Measurements from ENCODE around the gene WFDC8. TPM values are rescaled to one million over a fixed set of nuclear protein-coding genes. Genes with fewer than 3 reads are reported as not detected.
A peak's percentile ranks its signal among the peaks of the same experiment; 100 is the strongest.

The WFDC8 gene
- not detected in 2 replicates for total RNA-seq
- long read RNA-seq = 0 reads

GRCh38 chr20:45579184-45579583 lies at the start of gene WFDC8:
Gene WFDC8 (minus strand): TSS chr20:45579284. CDS start chr20:45579247, 37 bp downstream.
- Mint-ChIP-seq H3K9me3 (ENCODE audit: low read depth) (no peaks in the 10 kb centered on the region), H3K27ac (no peak within 1 kb of the TSS), H3K27me3 (peaks cover 14% of the 10 kb centered on the region), H3K36me3 (ENCODE audit: insufficient read depth) (no peaks in the 10 kb centered on the region), H3K4me3 (ENCODE audit: low read depth) (no peak within 1 kb of the TSS), H3K4me1 (ENCODE audit: low read depth) (peaks cover 6% of the 10 kb centered on the region)
- TF ChIP-seq, protein P1, sequence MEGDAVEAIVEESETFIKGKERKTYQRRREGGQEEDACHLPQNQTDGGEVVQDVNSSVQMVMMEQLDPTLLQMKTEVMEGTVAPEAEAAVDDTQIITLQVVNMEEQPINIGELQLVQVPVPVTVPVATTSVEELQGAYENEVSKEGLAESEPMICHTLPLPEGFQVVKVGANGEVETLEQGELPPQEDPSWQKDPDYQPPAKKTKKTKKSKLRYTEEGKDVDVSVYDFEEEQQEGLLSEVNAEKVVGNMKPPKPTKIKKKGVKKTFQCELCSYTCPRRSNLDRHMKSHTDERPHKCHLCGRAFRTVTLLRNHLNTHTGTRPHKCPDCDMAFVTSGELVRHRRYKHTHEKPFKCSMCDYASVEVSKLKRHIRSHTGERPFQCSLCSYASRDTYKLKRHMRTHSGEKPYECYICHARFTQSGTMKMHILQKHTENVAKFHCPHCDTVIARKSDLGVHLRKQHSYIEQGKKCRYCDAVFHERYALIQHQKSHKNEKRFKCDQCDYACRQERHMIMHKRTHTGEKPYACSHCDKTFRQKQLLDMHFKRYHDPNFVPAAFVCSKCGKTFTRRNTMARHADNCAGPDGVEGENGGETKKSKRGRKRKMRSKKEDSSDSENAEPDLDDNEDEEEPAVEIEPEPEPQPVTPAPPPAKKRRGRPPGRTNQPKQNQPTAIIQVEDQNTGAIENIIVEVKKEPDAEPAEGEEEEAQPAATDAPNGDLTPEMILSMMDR (IDR thresholded peaks at IDR 0.05; ENCODE audit: unreplicated experiment) = no peak
- no peak for DNase-seq (ENCODE audit: low spot score, unreplicated experiment)

DNA sequence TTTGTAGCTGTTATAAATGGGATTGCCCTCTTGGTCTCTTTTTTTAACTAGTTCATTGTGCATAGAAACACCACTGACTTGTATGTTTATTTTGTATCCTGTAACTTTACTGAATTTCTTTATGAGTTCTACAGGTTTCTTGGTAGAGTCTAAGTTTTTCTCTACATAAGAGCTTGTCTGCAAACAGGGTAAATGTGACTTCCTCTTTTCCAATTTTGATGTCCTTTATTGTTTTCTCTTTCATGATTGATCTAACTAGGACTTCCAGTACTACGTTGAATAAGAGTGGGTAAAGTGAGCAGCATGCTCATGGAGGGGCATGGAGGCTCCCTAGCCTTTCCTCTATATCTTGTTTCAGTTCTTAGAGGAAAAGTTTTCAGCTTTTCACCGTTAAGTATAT lies 47.5 kb upstream of the WFDC8 start:
- no peak for DNase-seq (ENCODE audit: low spot score, unreplicated experiment)
- no peak overlapping the region for H3K27ac Mint-ChIP-seq

GRCh38 chr20:45621593-45621992 lies 42.5 kb upstream of the WFDC8 start:
- no peak overlapping the region for H3K4me3 Mint-ChIP-seq (ENCODE audit: low read depth)
- peaks cover 14% of the 10 kb centered on the region for H3K4me1 Mint-ChIP-seq (ENCODE audit: low read depth)
- H3K36me3 Mint-ChIP-seq (ENCODE audit: insufficient read depth) = no peaks in the 10 kb centered on the region
- no peak overlapping the region for H3K27ac Mint-ChIP-seq
- TF ChIP-seq, protein P1 (IDR thresholded peaks at IDR 0.05; ENCODE audit: unreplicated experiment) = no peak
- DNase-seq (ENCODE audit: low spot score, unreplicated experiment) = no peak
- H3K9me3 Mint-ChIP-seq (ENCODE audit: low read depth) = peaks cover 10% of the 10 kb centered on the region
- H3K27me3 Mint-ChIP-seq = no peaks in the 10 kb centered on the region

More for the DNA sequence above, 47.5 kb upstream of the WFDC8 start:
- H3K27me3 Mint-ChIP-seq = peaks cover 7% of the 10 kb centered on the region
- H3K4me1 Mint-ChIP-seq (ENCODE audit: low read depth) = peaks cover 12% of the 10 kb centered on the region
- H3K4me3 Mint-ChIP-seq (ENCODE audit: low read depth) = no peak overlapping the region
- TF ChIP-seq, protein P1 (IDR thresholded peaks at IDR 0.05; ENCODE audit: unreplicated experiment) = no peak
- no peaks in the 10 kb centered on the region for H3K36me3 Mint-ChIP-seq (ENCODE audit: insufficient read depth)
- H3K9me3 Mint-ChIP-seq (ENCODE audit: low read depth) = peaks cover 10% of the 10 kb centered on the region

DNA sequence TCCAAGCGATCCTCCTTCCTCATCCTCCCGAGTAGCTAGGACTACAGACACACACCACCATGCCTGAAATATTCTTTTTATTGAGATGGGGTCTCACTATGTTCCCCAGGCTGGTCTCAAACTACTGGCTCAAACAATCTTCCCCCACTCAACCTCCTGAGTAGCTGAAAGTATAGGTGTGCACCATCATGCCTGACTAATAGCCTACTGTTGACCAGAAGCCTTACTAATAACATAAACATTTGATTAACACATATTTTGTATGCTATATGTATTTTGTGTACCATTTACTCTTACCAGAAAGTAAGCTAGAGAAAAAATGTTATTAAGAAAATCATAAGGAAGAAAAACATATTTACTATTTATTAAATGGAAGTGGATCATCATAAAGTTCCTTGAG lies 38.5 kb upstream of the WFDC8 start:
- peaks cover 12% of the 10 kb centered on the region for H3K4me1 Mint-ChIP-seq (ENCODE audit: low read depth)
- H3K9me3 Mint-ChIP-seq (ENCODE audit: low read depth) = no peaks in the 10 kb centered on the region
- H3K27ac Mint-ChIP-seq = peak overlapping the region; percentile 49
- no peaks in the 10 kb centered on the region for H3K36me3 Mint-ChIP-seq (ENCODE audit: insufficient read depth)
- TF ChIP-seq, protein P1 (IDR thresholded peaks at IDR 0.05; ENCODE audit: unreplicated experiment) = no peak
- no peaks in the 10 kb centered on the region for H3K27me3 Mint-ChIP-seq
- no peak overlapping the region for H3K4me3 Mint-ChIP-seq (ENCODE audit: low read depth)
- no peak for DNase-seq (ENCODE audit: low spot score, unreplicated experiment)

DNA sequence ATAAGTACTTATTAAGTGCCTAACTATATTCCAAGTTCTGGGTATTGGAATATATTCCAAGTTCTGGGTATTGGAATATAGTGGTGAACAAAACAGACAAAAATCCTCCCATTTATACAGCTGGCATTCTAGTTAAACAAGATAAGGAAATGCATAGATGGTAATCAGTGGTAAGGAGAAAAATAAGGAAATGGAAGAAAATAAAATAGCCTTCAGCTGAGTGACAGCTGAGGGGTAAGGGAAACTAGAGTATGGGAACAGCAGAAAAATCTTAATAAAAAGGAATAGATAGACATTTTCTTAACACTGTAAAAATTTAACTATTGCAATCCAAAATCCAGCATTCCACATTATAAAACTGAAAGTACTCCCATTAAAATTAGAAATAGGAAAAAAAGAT lies 33.2 kb upstream of the WFDC8 start:
- no peaks in the 10 kb centered on the region for H3K4me1 Mint-ChIP-seq (ENCODE audit: low read depth)
- no peak overlapping the region for H3K4me3 Mint-ChIP-seq (ENCODE audit: low read depth)
- no peaks in the 10 kb centered on the region for H3K27me3 Mint-ChIP-seq
- TF ChIP-seq, protein P1 (IDR thresholded peaks at IDR 0.05; ENCODE audit: unreplicated experiment) = no peak
- peaks cover 5% of the 10 kb centered on the region for H3K9me3 Mint-ChIP-seq (ENCODE audit: low read depth)
- no peak for DNase-seq (ENCODE audit: low spot score, unreplicated experiment)
- no peak overlapping the region for H3K27ac Mint-ChIP-seq
- no peaks in the 10 kb centered on the region for H3K36me3 Mint-ChIP-seq (ENCODE audit: insufficient read depth)

Measured in progenitor cell of endocrine pancreas (in vitro differentiated cells).